ENCODE data around the gene FIG4.

Gene FIG4

DNA sequence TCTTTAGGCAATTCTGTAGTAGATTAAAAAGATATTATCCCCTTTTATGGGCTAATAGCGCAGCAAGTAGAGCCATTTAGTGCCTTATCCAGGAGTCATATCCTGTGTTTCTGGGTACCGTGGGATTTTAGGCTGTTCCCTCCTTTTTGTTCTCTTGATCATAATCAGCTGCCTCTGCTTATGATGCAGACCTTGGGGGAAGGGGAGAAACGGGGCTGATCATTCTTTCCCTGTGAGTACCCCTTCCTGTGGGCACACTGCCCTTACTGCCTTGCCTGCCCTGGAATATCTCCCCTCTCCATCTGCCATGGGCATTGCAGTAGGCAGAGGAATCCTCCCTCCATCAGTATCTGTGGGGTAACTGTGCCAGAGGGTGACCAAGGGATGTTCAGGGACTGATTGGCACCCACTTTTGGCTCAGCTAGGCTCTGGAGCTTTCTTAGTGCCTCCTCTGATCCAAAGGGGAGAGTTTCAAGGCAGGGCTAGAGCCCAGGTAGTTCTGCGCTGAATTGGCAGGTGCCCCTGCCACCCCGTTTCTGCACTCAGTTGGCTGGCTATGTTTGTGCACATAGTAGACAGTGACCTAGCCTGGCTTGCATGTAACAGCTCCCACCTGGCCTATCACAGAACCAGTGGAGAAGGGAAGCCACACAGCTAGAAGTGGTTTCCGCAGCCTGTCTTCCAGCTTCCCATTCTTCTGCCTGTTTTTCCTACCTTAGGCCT, 103.3 kb downstream of the FIG4 start:
- Histone ChIP-seq H2BK12ac (ENCODE audit: low read length) (peak overlapping the region; percentile 7), H3K36me3 (replicated peaks in 1 of 2; ENCODE audit: control insufficient read depth in 2 of 2, insufficient read depth in 2 of 2, low read length in 2 of 2) (peaks cover 0 to 5% of the 10 kb centered on the region in 2 donors), H3K79me1 (ENCODE audit: low read depth, low read length) (no peaks in the 10 kb centered on the region), H3K9me3 (replicated peaks in 1 of 2; ENCODE audit: control insufficient read depth in 2 of 2, insufficient read depth in 1 of 2, low read depth in 1 of 2, low read length in 2 of 2) (no peaks in the 10 kb centered on the region), H2BK15ac (ENCODE audit: low read length) (no peak overlapping the region), H3K9ac (ENCODE audit: low read depth, low read length, poor library complexity) (peak overlapping the region; percentile 9), H3K18ac (ENCODE audit: low read length) (peak overlapping the region; percentile 40), H3K4me2 (ENCODE audit: insufficient read depth, low read length, poor library complexity, severe bottlenecking) (no peak overlapping the region), H3K4me3 (ENCODE audit: low read length in 2 of 2) (no peak overlapping the region), H2BK120ac (ENCODE audit: low read depth, low read length) (no peak overlapping the region), H4K8ac (ENCODE audit: low read depth, low read length) (no peak overlapping the region), H2BK5ac (ENCODE audit: low read length) (no peak overlapping the region), H3K4me1 (ENCODE audit: control insufficient read depth in 2 of 2, insufficient read depth in 1 of 2, low read depth in 1 of 2, low read length in 2 of 2) (peaks cover 4 to 21% of the 10 kb centered on the region in 2 donors), H3K27ac (replicated peaks; ENCODE audit: low read length) (no peak overlapping the region), H3K23ac (ENCODE audit: low read depth, low read length, poor library complexity) (no peak overlapping the region), H2AK5ac (ENCODE audit: low read depth, low read length) (no peak overlapping the region), H3K27me3 (ENCODE audit: control insufficient read depth in 3 of 3, insufficient read depth in 3 of 3, low read depth in 1 of 3, low read length in 3 of 3) (no peaks in the 10 kb centered on the region), H4K91ac (ENCODE audit: low read depth, low read length, poor library complexity) (no peak overlapping the region), H2AFZ (ENCODE audit: low read length) (no peak overlapping the region), H3K14ac (ENCODE audit: low read length) (no peak overlapping the region), H3K4ac (ENCODE audit: low read length) (no peak overlapping the region)
- no CpG with 5 or more reads among the region's 6 CpGs for WGBS, 2 donors (ENCODE audit: extremely low coverage in 2 of 2, insufficient read length in 2 of 2, insufficient replicate concordance in 1 of 2)
- no peak for DNase-seq (ENCODE audit: low spot score)

DNA sequence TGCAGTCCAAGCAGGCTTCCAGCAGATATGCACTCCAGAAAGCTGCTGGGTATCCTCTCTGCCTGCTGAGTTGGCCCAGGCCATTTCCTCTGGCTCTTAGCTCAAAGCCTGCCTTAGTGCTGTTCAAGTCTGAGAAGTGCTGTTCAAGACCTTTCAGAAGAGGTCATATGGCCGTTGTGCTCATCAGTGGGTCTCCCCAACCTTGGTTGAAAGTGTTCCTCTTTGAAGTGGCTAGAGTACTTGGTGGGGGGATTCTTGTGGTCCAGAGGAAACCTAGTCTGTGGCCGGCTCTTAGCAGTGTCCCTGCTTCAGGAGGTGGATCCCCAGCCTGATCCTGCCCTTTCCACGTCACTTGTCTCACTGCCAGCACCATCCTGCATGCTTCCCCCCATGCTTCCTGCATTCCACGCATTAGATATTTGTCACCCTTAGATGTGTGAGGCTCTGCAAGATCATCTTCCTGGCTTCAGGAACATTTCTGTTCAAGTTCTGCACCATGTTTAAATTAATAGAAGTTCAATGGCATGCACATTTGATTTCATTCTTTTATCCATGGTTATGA, 105.0 kb downstream of the FIG4 start:
- H3K23ac ChIP-seq (ENCODE audit: low read depth, low read length, poor library complexity): no peak overlapping the region

DNA sequence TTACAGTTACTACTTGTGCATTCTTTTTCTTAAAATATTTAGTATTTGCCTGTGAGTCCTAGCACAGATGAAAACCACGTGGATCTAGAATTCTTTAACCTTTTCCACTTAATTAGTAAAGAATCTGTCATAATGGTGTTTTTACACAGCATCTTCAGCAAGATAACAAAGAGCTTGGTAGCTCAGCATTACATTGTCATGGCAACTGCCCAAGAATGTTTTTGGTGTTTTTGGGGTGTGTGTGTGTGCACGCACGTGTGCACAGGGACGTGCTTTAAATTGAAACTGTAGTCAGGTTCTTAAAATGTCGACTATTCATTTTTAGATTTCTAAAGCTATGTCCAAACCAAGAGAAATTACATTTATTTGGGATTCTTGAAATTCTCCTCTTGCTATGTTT, 108.0 kb downstream of the FIG4 start:
- H2AFZ ChIP-seq (ENCODE audit: low read length): no peak overlapping the region
- peaks cover 1 to 18% of the 10 kb centered on the region in 2 donors for H3K4me1 ChIP-seq (ENCODE audit: control insufficient read depth in 2 of 2, insufficient read depth in 1 of 2, low read depth in 1 of 2, low read length in 2 of 2)
- H3K23ac ChIP-seq (ENCODE audit: low read depth, low read length, poor library complexity): no peak overlapping the region
- peaks cover 0 to 5% of the 10 kb centered on the region in 2 donors for H3K36me3 ChIP-seq (replicated peaks in 1 of 2; ENCODE audit: control insufficient read depth in 2 of 2, insufficient read depth in 2 of 2, low read length in 2 of 2)
- no CpG with 5 or more reads among the region's 5 CpGs for WGBS, 2 donors (ENCODE audit: extremely low coverage in 2 of 2, insufficient read length in 2 of 2, insufficient replicate concordance in 1 of 2)
- H3K79me1 ChIP-seq (ENCODE audit: low read depth, low read length): no peaks in the 10 kb centered on the region
- no peak overlapping the region for H3K4ac ChIP-seq (ENCODE audit: low read length)
- H3K27me3 ChIP-seq (ENCODE audit: control insufficient read depth in 3 of 3, insufficient read depth in 3 of 3, low read depth in 1 of 3, low read length in 3 of 3): no peaks in the 10 kb centered on the region
- no peak overlapping the region for H3K18ac ChIP-seq (ENCODE audit: low read length)
- no peak overlapping the region for H2BK120ac ChIP-seq (ENCODE audit: low read depth, low read length)
- no peak for DNase-seq (ENCODE audit: low spot score)
- H2BK12ac ChIP-seq (ENCODE audit: low read length): no peak overlapping the region
- H3K4me2 ChIP-seq (ENCODE audit: insufficient read depth, low read length, poor library complexity, severe bottlenecking): no peak overlapping the region
- H3K27ac ChIP-seq (replicated peaks; ENCODE audit: low read length): no peak overlapping the region
- no peaks in the 10 kb centered on the region for H3K9me3 ChIP-seq (replicated peaks in 1 of 2; ENCODE audit: control insufficient read depth in 2 of 2, insufficient read depth in 1 of 2, low read depth in 1 of 2, low read length in 2 of 2)
- no peak overlapping the region for H2AK5ac ChIP-seq (ENCODE audit: low read depth, low read length)
- H3K14ac ChIP-seq (ENCODE audit: low read length): no peak overlapping the region
- no peak overlapping the region for H3K9ac ChIP-seq (ENCODE audit: low read depth, low read length, poor library complexity)
- no peak overlapping the region for H3K4me3 ChIP-seq (ENCODE audit: low read length in 2 of 2)
- no peak overlapping the region for H4K8ac ChIP-seq (ENCODE audit: low read depth, low read length)
- H2BK5ac ChIP-seq (ENCODE audit: low read length): no peak overlapping the region
- no peak overlapping the region for H2BK15ac ChIP-seq (ENCODE audit: low read length)
- no peak overlapping the region for H4K91ac ChIP-seq (ENCODE audit: low read depth, low read length, poor library complexity)

More for the DNA sequence above, 105.0 kb downstream of the FIG4 start:
- Histone ChIP-seq H3K36me3 (replicated peaks in 1 of 2; ENCODE audit: control insufficient read depth in 2 of 2, insufficient read depth in 2 of 2, low read length in 2 of 2) (peaks cover 0 to 5% of the 10 kb centered on the region in 2 donors), H3K4me3 (ENCODE audit: low read length in 2 of 2) (no peak overlapping the region), H3K9me3 (replicated peaks in 1 of 2; ENCODE audit: control insufficient read depth in 2 of 2, insufficient read depth in 1 of 2, low read depth in 1 of 2, low read length in 2 of 2) (no peaks in the 10 kb centered on the region), H4K8ac (ENCODE audit: low read depth, low read length) (no peak overlapping the region), H2BK15ac (ENCODE audit: low read length) (no peak overlapping the region), H2AFZ (ENCODE audit: low read length) (no peak overlapping the region), H3K4me2 (ENCODE audit: insufficient read depth, low read length, poor library complexity, severe bottlenecking) (no peak overlapping the region), H2BK120ac (ENCODE audit: low read depth, low read length) (no peak overlapping the region), H2BK12ac (ENCODE audit: low read length) (no peak overlapping the region), H3K14ac (ENCODE audit: low read length) (no peak overlapping the region), H3K9ac (ENCODE audit: low read depth, low read length, poor library complexity) (no peak overlapping the region), H4K91ac (ENCODE audit: low read depth, low read length, poor library complexity) (no peak overlapping the region), H2AK5ac (ENCODE audit: low read depth, low read length) (no peak overlapping the region), H2BK5ac (ENCODE audit: low read length) (no peak overlapping the region), H3K4me1 (ENCODE audit: control insufficient read depth in 2 of 2, insufficient read depth in 1 of 2, low read depth in 1 of 2, low read length in 2 of 2) (peaks cover 4 to 21% of the 10 kb centered on the region in 2 donors), H3K27ac (replicated peaks; ENCODE audit: low read length) (no peak overlapping the region), H3K4ac (ENCODE audit: low read length) (no peak overlapping the region), H3K27me3 (ENCODE audit: control insufficient read depth in 3 of 3, insufficient read depth in 3 of 3, low read depth in 1 of 3, low read length in 3 of 3) (no peaks in the 10 kb centered on the region), H3K18ac (ENCODE audit: low read length) (no peak overlapping the region), H3K79me1 (ENCODE audit: low read depth, low read length) (no peaks in the 10 kb centered on the region)
- no peak for DNase-seq (ENCODE audit: low spot score)
- WGBS, 2 donors (ENCODE audit: extremely low coverage in 2 of 2, insufficient read length in 2 of 2, insufficient replicate concordance in 1 of 2): no CpG with 5 or more reads among the region's 4 CpGs

DNA sequence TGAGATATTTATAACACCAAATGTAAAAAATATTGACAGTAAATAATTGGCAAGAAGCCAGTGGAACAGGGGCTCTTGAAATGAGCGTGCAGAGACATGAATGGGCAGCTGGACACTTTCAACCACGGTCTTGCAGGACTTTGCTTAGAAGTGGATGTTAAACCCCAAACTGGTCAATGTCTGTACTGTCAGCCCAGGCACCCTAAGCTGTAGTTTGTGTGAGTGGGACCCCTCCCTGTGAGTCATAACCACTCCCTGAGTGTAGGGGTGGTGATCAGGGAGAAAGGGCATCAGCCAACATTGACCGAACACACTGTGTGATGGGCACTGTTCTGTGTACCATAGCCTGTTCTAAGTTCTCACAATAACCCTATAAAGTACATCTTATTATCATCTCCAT, 108.6 kb downstream of the FIG4 start:
- no peak overlapping the region for H2AFZ ChIP-seq (ENCODE audit: low read length)
- H3K18ac ChIP-seq (ENCODE audit: low read length): no peak overlapping the region
- WGBS, 2 donors (ENCODE audit: extremely low coverage in 2 of 2, insufficient read length in 2 of 2, insufficient replicate concordance in 1 of 2): no CpG with 5 or more reads among the region's 3 CpGs
- no peaks in the 10 kb centered on the region for H3K9me3 ChIP-seq (replicated peaks in 1 of 2; ENCODE audit: control insufficient read depth in 2 of 2, insufficient read depth in 1 of 2, low read depth in 1 of 2, low read length in 2 of 2)
- no peak overlapping the region for H2BK12ac ChIP-seq (ENCODE audit: low read length)
- no peaks in the 10 kb centered on the region for H3K27me3 ChIP-seq (ENCODE audit: control insufficient read depth in 3 of 3, insufficient read depth in 3 of 3, low read depth in 1 of 3, low read length in 3 of 3)
- H3K9ac ChIP-seq (ENCODE audit: low read depth, low read length, poor library complexity): no peak overlapping the region
- H3K27ac ChIP-seq (replicated peaks; ENCODE audit: low read length): no peak overlapping the region
- no peak overlapping the region for H2BK120ac ChIP-seq (ENCODE audit: low read depth, low read length)
- H2AK5ac ChIP-seq (ENCODE audit: low read depth, low read length): no peak overlapping the region
- H3K4me2 ChIP-seq (ENCODE audit: insufficient read depth, low read length, poor library complexity, severe bottlenecking): no peak overlapping the region
- H3K14ac ChIP-seq (ENCODE audit: low read length): no peak overlapping the region
- no peak for DNase-seq (ENCODE audit: low spot score)
- no peak overlapping the region for H2BK5ac ChIP-seq (ENCODE audit: low read length)
- H3K4me3 ChIP-seq (ENCODE audit: low read length in 2 of 2): no peak overlapping the region
- no peaks in the 10 kb centered on the region for H3K79me1 ChIP-seq (ENCODE audit: low read depth, low read length)
- no peak overlapping the region for H2BK15ac ChIP-seq (ENCODE audit: low read length)
- H3K4me1 ChIP-seq (ENCODE audit: control insufficient read depth in 2 of 2, insufficient read depth in 1 of 2, low read depth in 1 of 2, low read length in 2 of 2): peaks cover 1 to 18% of the 10 kb centered on the region in 2 donors
- no peak overlapping the region for H4K8ac ChIP-seq (ENCODE audit: low read depth, low read length)
- H3K4ac ChIP-seq (ENCODE audit: low read length): no peak overlapping the region
- H3K23ac ChIP-seq (ENCODE audit: low read depth, low read length, poor library complexity): peak overlapping the region; percentile 1
- H4K91ac ChIP-seq (ENCODE audit: low read depth, low read length, poor library complexity): no peak overlapping the region
- peaks cover 0 to 5% of the 10 kb centered on the region in 2 donors for H3K36me3 ChIP-seq (replicated peaks in 1 of 2; ENCODE audit: control insufficient read depth in 2 of 2, insufficient read depth in 2 of 2, low read length in 2 of 2)
